HG02642 (cell line): ENCODE measurements around the gene GRID2.
"Not testable (repeated sequence)": the region's sequence is repeated elsewhere in the genome, so short reads cannot be mapped to it uniquely, and the experiment has no call there.

Source experiments
- ATAC-seq: cut with Tn5 transposase; IDR thresholded peaks from one replicate; pipeline ENCODE4 v1.9.1; 2021; ENCODE audit warnings: mild to moderate bottlenecking; ENCODE audit not compliant: unreplicated experiment, poor library complexity

The GRID2 gene

GRCh38 chr4:92406488-92406887 lies 102.7 kb downstream of the GRID2 start:
- no peak for ATAC-seq

GRCh38 chr4:92421920-92422319 lies 118.2 kb downstream of the GRID2 start:
- peak; percentile 89 for ATAC-seq

GRCh38 chr4:92433272-92433758 lies 129.5 kb downstream of the GRID2 start:
- ATAC-seq, result no peak

- not testable (repeated sequence) for ATAC-seq
Observed at GRCh38 chr4:92438722-92439121, 135.0 kb downstream of the GRID2 start.

GRCh38 chr4:92442131-92442530 lies 138.4 kb downstream of the GRID2 start:
- ATAC-seq, result not testable (repeated sequence)

- ATAC-seq, result not testable (repeated sequence)
Observed at GRCh38 chr4:92444143-92444843, 140.5 kb downstream of the GRID2 start.

- ATAC-seq, result no peak
Observed at GRCh38 chr4:92445127-92445526, 141.4 kb downstream of the GRID2 start.

- no peak for ATAC-seq
Observed at GRCh38 chr4:92447255-92447905, 143.6 kb downstream of the GRID2 start.

- not testable (repeated sequence) for ATAC-seq
Observed at GRCh38 chr4:92448176-92448575, 144.4 kb downstream of the GRID2 start.

- no peak for ATAC-seq
Observed at GRCh38 chr4:92450694-92451093, 146.9 kb downstream of the GRID2 start.

- no peak for ATAC-seq
Observed at GRCh38 chr4:92451782-92452181, 148.0 kb downstream of the GRID2 start.

- ATAC-seq, result not testable (repeated sequence)
Observed at GRCh38 chr4:92452383-92452782, 148.6 kb downstream of the GRID2 start.

- ATAC-seq, result no peak
Observed at GRCh38 chr4:92455329-92455839, 151.6 kb downstream of the GRID2 start.

- no peak for ATAC-seq
Observed at GRCh38 chr4:92455951-92456350, 152.2 kb downstream of the GRID2 start.

GRCh38 chr4:92461732-92462131 lies 158.0 kb downstream of the GRID2 start:
- ATAC-seq, result no peak

- ATAC-seq, result no peak
Observed at GRCh38 chr4:92477298-92477697, 173.5 kb downstream of the GRID2 start.

- ATAC-seq, result no peak
Observed at GRCh38 chr4:92483341-92483740, 179.6 kb downstream of the GRID2 start.

- no peak for ATAC-seq
Observed at GRCh38 chr4:92488496-92488895, 184.7 kb downstream of the GRID2 start.

GRCh38 chr4:92497141-92497540 lies 193.4 kb downstream of the GRID2 start:
- ATAC-seq, result no peak

- no peak for ATAC-seq
Observed at GRCh38 chr4:92501456-92501855, 197.7 kb downstream of the GRID2 start.

- no peak for ATAC-seq
Observed at GRCh38 chr4:92506933-92507332, 203.2 kb downstream of the GRID2 start.

GRCh38 chr4:92514627-92515026 lies 210.9 kb downstream of the GRID2 start:
- ATAC-seq, result no peak
